ENCODE results near the gene MATK.

DNA sequence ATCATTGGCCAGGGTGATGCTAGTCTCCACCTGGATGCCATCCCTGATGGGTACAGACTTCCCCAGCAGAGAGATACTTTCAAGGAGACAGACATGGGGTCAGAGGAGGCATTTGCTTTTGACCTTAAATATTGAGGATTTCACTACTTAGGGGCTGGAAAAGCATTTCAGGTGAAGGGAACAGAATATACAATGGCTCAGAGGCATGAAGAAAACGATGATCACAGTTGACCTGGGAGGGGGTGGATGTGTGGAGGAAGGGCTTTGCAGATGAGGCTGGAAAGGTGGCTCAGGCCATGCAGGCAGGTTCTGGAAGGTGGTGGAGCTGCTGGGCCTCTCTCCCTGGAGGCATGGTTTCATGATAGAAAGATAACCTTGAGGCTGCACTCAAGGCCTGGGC is 3.9 kb downstream of the MATK start:
- TF ChIP-seq POLR2AphosphoS5 (IDR thresholded peaks at IDR 0.05; ENCODE audit: borderline replicate concordance, low read depth, low read length) = no peak
- TF ChIP-seq EZH2 (IDR thresholded peaks at IDR 0.05) = no peak
- no peak for TF ChIP-seq FOXP2 (optimal IDR thresholded peaks at IDR 0.05; ENCODE audit: control extremely low read depth, extremely low read length, insufficient read depth)
